HEK293 (cell line): Measurements from ENCODE around the gene KRT13.
A peak's percentile ranks its signal among the peaks of the same experiment; 100 is the strongest.

Experiments used
- BCL11A ChIP-seq: fragments of 450-650 bp; formaldehyde crosslinking; IDR thresholded peaks from 2 replicates; pipeline ENCODE4 v1.5.1; 2016; ENCODE audit warnings: low read depth, missing biosample characterization, missing genetic modification characterization
- FEZF1 ChIP-seq: fragments of 450-650 bp; formaldehyde crosslinking; IDR thresholded peaks from 2 replicates; pipeline ENCODE4 v1.5.1; 2016; ENCODE audit warnings: missing biosample characterization, missing genetic modification characterization
- GLI4 ChIP-seq: fragments of 450-650 bp; formaldehyde crosslinking; IDR thresholded peaks from 2 replicates; pipeline ENCODE4 v1.5.1; 2016; ENCODE audit warnings: missing biosample characterization, missing genetic modification characterization
- HOXD13 ChIP-seq: sonication (generic); formaldehyde crosslinking; IDR thresholded peaks from 2 replicates; pipeline ENCODE4 v1.8.0; 2022; ENCODE audit warnings: missing genetic modification reagents, borderline replicate concordance
- KLF7 ChIP-seq: fragments of 450-650 bp; formaldehyde crosslinking; IDR thresholded peaks from 2 replicates; pipeline ENCODE4 v1.5.1; 2016; ENCODE audit warnings: missing biosample characterization, missing genetic modification characterization, borderline replicate concordance
- ZBTB6 ChIP-seq: fragments of 450-650 bp; formaldehyde crosslinking; IDR thresholded peaks from 2 replicates; pipeline ENCODE4 v1.5.1; 2017; ENCODE audit warnings: missing biosample characterization, missing genetic modification characterization
- ZFHX2 ChIP-seq: fragments of 450-650 bp; formaldehyde crosslinking; conservative IDR thresholded peaks from 2 replicates; pipeline ENCODE4 v1.5.1; 2016; ENCODE audit warnings: missing biosample characterization, missing genetic modification characterization
- ZFP3 ChIP-seq: fragments of 450-650 bp; formaldehyde crosslinking; IDR thresholded peaks from 2 replicates; pipeline ENCODE4 v1.5.1; 2016; ENCODE audit warnings: low read depth, missing biosample characterization, missing genetic modification characterization
- ZFP37 ChIP-seq: fragments of 450-650 bp; formaldehyde crosslinking; IDR thresholded peaks from 2 replicates; pipeline ENCODE4 v1.5.1; 2016; ENCODE audit warnings: missing biosample characterization, missing genetic modification characterization
- ZNF133 ChIP-seq: fragments of 450-650 bp; formaldehyde crosslinking; IDR thresholded peaks from 2 replicates; pipeline ENCODE4 v1.5.1; 2016; ENCODE audit warnings: missing biosample characterization, missing genetic modification characterization
- ZNF184 ChIP-seq: fragments of 450-650 bp; IDR thresholded peaks from 2 replicates; pipeline ENCODE4 v1.5.1; 2018; ENCODE audit warnings: missing biosample characterization, mild to moderate bottlenecking, missing genetic modification characterization
- ZNF202 ChIP-seq: fragments of 450-650 bp; formaldehyde crosslinking; IDR thresholded peaks from 2 replicates; pipeline ENCODE4 v1.5.1; 2016; ENCODE audit warnings: missing biosample characterization, missing genetic modification characterization, borderline replicate concordance
- ZNF214 ChIP-seq: fragments of 450-650 bp; formaldehyde crosslinking; IDR thresholded peaks from 2 replicates; pipeline ENCODE4 v1.5.1; 2017; ENCODE audit warnings: missing biosample characterization, mild to moderate bottlenecking, missing genetic modification characterization, borderline replicate concordance
- ZNF221 ChIP-seq: fragments of 450-650 bp; formaldehyde crosslinking; IDR thresholded peaks from 2 replicates; pipeline ENCODE4 v1.5.1; 2017; ENCODE audit warnings: missing biosample characterization, missing genetic modification characterization, borderline replicate concordance
- ZNF274 ChIP-seq, 2 experiments: fragments of 200-500 bp in 1 of 2; fragments of 450-650 bp in 1 of 2; sonication (Bioruptor generic) in 1 of 2; formaldehyde crosslinking in 1 of 2; IDR thresholded peaks; 2 replicates each; pipeline versions ENCODE4 v1.5.1 to v1.6.1; 2014 to 2016; ENCODE audit warnings: borderline replicate concordance in 1 of 2, inconsistent platforms in 1 of 2, low read length in 1 of 2, missing biosample characterization in 1 of 2, missing genetic modification characterization in 1 of 2
- ZNF354C ChIP-seq: fragments of 450-650 bp; formaldehyde crosslinking; IDR thresholded peaks from 2 replicates; pipeline ENCODE4 v1.5.1; 2016; ENCODE audit warnings: missing biosample characterization, missing genetic modification characterization, low read depth, borderline replicate concordance
- ZNF391 ChIP-seq: fragments of 450-650 bp; formaldehyde crosslinking; IDR thresholded peaks from 2 replicates; pipeline ENCODE4 v1.5.1; 2016; ENCODE audit warnings: low read depth, missing biosample characterization, missing genetic modification characterization, borderline replicate concordance
- ZNF449 ChIP-seq: fragments of 450-650 bp; formaldehyde crosslinking; IDR thresholded peaks from 2 replicates; pipeline ENCODE4 v1.5.1; 2017; ENCODE audit warnings: missing biosample characterization, mild to moderate bottlenecking, missing genetic modification characterization, moderate library complexity
- ZNF473 ChIP-seq: fragments of 450-650 bp; formaldehyde crosslinking; IDR thresholded peaks from 2 replicates; pipeline ENCODE4 v1.5.1; 2017; ENCODE audit warnings: missing biosample characterization, missing genetic modification characterization
- ZNF510 ChIP-seq: fragments of 450-650 bp; formaldehyde crosslinking; IDR thresholded peaks from 2 replicates; pipeline ENCODE4 v1.5.1; 2018; ENCODE audit warnings: mild to moderate bottlenecking, missing genetic modification characterization, missing biosample characterization; ENCODE audit not compliant: insufficient replicate concordance
- ZNF518A ChIP-seq: fragments of 450-650 bp; formaldehyde crosslinking; conservative IDR thresholded peaks from 2 replicates; pipeline ENCODE4 v1.5.1; 2016; ENCODE audit warnings: low read depth, missing biosample characterization, missing genetic modification characterization
- ZNF521 ChIP-seq: fragments of 450-650 bp; formaldehyde crosslinking; IDR thresholded peaks from 2 replicates; pipeline ENCODE4 v1.5.1; 2017; ENCODE audit warnings: missing biosample characterization, mild to moderate bottlenecking, missing genetic modification characterization
- ZNF596 ChIP-seq: fragments of 450-650 bp; IDR thresholded peaks from 2 replicates; pipeline ENCODE4 v1.5.0; 2018; ENCODE audit warnings: missing biosample characterization, mild to moderate bottlenecking, missing genetic modification characterization, moderate library complexity
- ZNF621 ChIP-seq: fragments of 450-650 bp; formaldehyde crosslinking; IDR thresholded peaks from 2 replicates; pipeline ENCODE4 v1.5.1; 2017; ENCODE audit warnings: missing biosample characterization, missing genetic modification characterization
- ZNF624 ChIP-seq: fragments of 450-650 bp; formaldehyde crosslinking; IDR thresholded peaks from 2 replicates; pipeline ENCODE4 v1.5.1; 2017; ENCODE audit warnings: missing biosample characterization, missing genetic modification characterization
- ZNF677 ChIP-seq: fragments of 450-650 bp; IDR thresholded peaks from 2 replicates; pipeline ENCODE4 v1.5.0; 2018; ENCODE audit warnings: missing biosample characterization, mild to moderate bottlenecking, missing genetic modification characterization, moderate library complexity
- ZNF747 ChIP-seq: fragments of 450-650 bp; formaldehyde crosslinking; IDR thresholded peaks from 2 replicates; pipeline ENCODE4 v1.5.1; 2016; ENCODE audit warnings: missing biosample characterization, missing genetic modification characterization
- ZNF776 ChIP-seq: fragments of 450-650 bp; formaldehyde crosslinking; IDR thresholded peaks from 2 replicates; pipeline ENCODE4 v1.5.0; 2017; ENCODE audit warnings: missing biosample characterization, missing genetic modification characterization, borderline replicate concordance
- ZNF777 ChIP-seq: fragments of 450-650 bp; formaldehyde crosslinking; IDR thresholded peaks from 2 replicates; pipeline ENCODE4 v1.5.1; 2017; ENCODE audit warnings: missing biosample characterization, missing genetic modification characterization, borderline replicate concordance
- ZSCAN23 ChIP-seq: fragments of 450-650 bp; formaldehyde crosslinking; IDR thresholded peaks from 2 replicates; pipeline ENCODE4 v1.5.1; 2016; ENCODE audit warnings: missing biosample characterization, missing genetic modification characterization
- ZSCAN5A ChIP-seq: fragments of 450-650 bp; formaldehyde crosslinking; IDR thresholded peaks from 2 replicates; pipeline ENCODE4 v1.5.1; 2016; ENCODE audit warnings: missing biosample characterization, missing genetic modification characterization

KRT13 gene

GRCh38 chr17:41548844-41549595 is 43.6 kb upstream of the KRT13 start (continued):
- no peak for TF ChIP-seq ZNF354C (tag by site-specific recombination)
- TF ChIP-seq ZSCAN23 = no peak
- no peak for TF ChIP-seq ZNF202 (tag by site-specific recombination)
- 0 out of 2 replicates have a peak, but pooled peaks have one; percentile 68 for TF ChIP-seq ZFP37 (tag by site-specific recombination)
- TF ChIP-seq ZNF133 (tag by site-specific recombination) = no peak
- no peak for TF ChIP-seq ZNF518A
- no peak for TF ChIP-seq ZNF747 (tag by site-specific recombination)
- no peak for TF ChIP-seq ZNF677 (tag by site-specific recombination)
- TF ChIP-seq HOXD13 = no peak
- TF ChIP-seq ZNF391 (tag by site-specific recombination) = no peak
- no peak for TF ChIP-seq ZBTB6 (tag by site-specific recombination)
- TF ChIP-seq ZNF221 (tag by site-specific recombination) = no peak
- TF ChIP-seq ZNF624 (tag by site-specific recombination) = no peak
- TF ChIP-seq ZNF596 (tag by site-specific recombination) = no peak; the same call in 1 of the 2 replicates
- no peak for TF ChIP-seq ZSCAN5A (tag by site-specific recombination)
- TF ChIP-seq KLF7 = 0 out of 2 replicates have a peak, but pooled peaks have one; percentile 7
- TF ChIP-seq GLI4 = no peak
- TF ChIP-seq ZNF621 (tag by site-specific recombination) = no peak
- TF ChIP-seq BCL11A (tag by site-specific recombination) = no peak
- TF ChIP-seq ZNF510 = no peak
- TF ChIP-seq ZNF214 (tag by site-specific recombination) = no peak
- TF ChIP-seq ZFHX2 (tag by site-specific recombination) = peak; percentile 17; the same call in 1 of the 2 replicates
- TF ChIP-seq ZNF777 (tag by site-specific recombination) = no peak
- no peak for TF ChIP-seq ZNF521 (tag by site-specific recombination)
- TF ChIP-seq ZNF449 = no peak
- no peak for TF ChIP-seq ZNF184
- no peak for TF ChIP-seq ZNF473 (tag by site-specific recombination)
- TF ChIP-seq ZNF274 (IDR thresholded peaks at IDR 0.05; ENCODE audit: low read length) = no peak
- TF ChIP-seq ZNF274 (tag by site-specific recombination; IDR thresholded peaks at IDR 0.05; ENCODE audit: borderline replicate concordance) = no peak
- no peak for TF ChIP-seq ZNF776 (tag by site-specific recombination)
- peak; percentile 51; the same call in 1 of the 2 replicates for TF ChIP-seq FEZF1 (tag by site-specific recombination)
- no peak for TF ChIP-seq ZFP3 (tag by site-specific recombination)
